Fibroblast of skin of right quadriceps (primary cell): Measurements from ENCODE around the gene FOXN3.
"Not testable (repeated sequence)": the region's sequence is repeated elsewhere in the genome, so short reads cannot be mapped to it uniquely, and the experiment has no call there.

ENCODE experiments used
- DNase-seq: peaks from one replicate; pipeline ENCODE4 v3.0.0-alpha.2; 2013

FOXN3 gene

GRCh38 chr14:89214221-89214965 lies 202.6 kb downstream of the FOXN3 start:
- DNase-seq, result no peak

GRCh38 chr14:89212386-89213235 lies 204.4 kb downstream of the FOXN3 start:
- no peak for DNase-seq

GRCh38 chr14:89209558-89209957 lies 207.5 kb downstream of the FOXN3 start:
- no peak for DNase-seq

- no peak for DNase-seq
Observed at GRCh38 chr14:89207925-89208328, 209.1 kb downstream of the FOXN3 start.

GRCh38 chr14:89206389-89207031 lies 210.5 kb downstream of the FOXN3 start:
- DNase-seq, result peak; percentile 44

- DNase-seq, result no peak
Observed at GRCh38 chr14:89205137-89205740, 211.8 kb downstream of the FOXN3 start.

- no peak for DNase-seq
Observed at GRCh38 chr14:89202413-89203190, 214.4 kb downstream of the FOXN3 start.

GRCh38 chr14:89201645-89202044 lies 215.4 kb downstream of the FOXN3 start:
- no peak for DNase-seq

- DNase-seq, result not testable (repeated sequence)
Observed at GRCh38 chr14:89199357-89199756, 217.7 kb downstream of the FOXN3 start.

- no peak for DNase-seq
Observed at GRCh38 chr14:89198544-89199329, 218.3 kb downstream of the FOXN3 start.

GRCh38 chr14:89197623-89198022 lies 219.4 kb downstream of the FOXN3 start:
- DNase-seq, result no peak

- no peak for DNase-seq
Observed at GRCh38 chr14:89196545-89196944, 220.5 kb downstream of the FOXN3 start.

GRCh38 chr14:89194376-89194775 lies 222.7 kb downstream of the FOXN3 start:
- DNase-seq, result no peak

GRCh38 chr14:89190765-89191513 lies 226.1 kb downstream of the FOXN3 start:
- DNase-seq, result no peak

- no peak for DNase-seq
Observed at GRCh38 chr14:89188492-89188891, 228.5 kb downstream of the FOXN3 start.

GRCh38 chr14:89187501-89187900 lies 229.5 kb downstream of the FOXN3 start:
- DNase-seq, result peak; percentile 66

- no peak for DNase-seq
Observed at GRCh38 chr14:89186856-89187376, 230.1 kb downstream of the FOXN3 start.

GRCh38 chr14:89185919-89186855 lies 230.8 kb downstream of the FOXN3 start:
- peak; percentile 73 for DNase-seq

GRCh38 chr14:89184952-89185351 lies 232.1 kb downstream of the FOXN3 start:
- DNase-seq, result no peak
